ENCODE measurements around the gene SEZ6L.

DNA sequence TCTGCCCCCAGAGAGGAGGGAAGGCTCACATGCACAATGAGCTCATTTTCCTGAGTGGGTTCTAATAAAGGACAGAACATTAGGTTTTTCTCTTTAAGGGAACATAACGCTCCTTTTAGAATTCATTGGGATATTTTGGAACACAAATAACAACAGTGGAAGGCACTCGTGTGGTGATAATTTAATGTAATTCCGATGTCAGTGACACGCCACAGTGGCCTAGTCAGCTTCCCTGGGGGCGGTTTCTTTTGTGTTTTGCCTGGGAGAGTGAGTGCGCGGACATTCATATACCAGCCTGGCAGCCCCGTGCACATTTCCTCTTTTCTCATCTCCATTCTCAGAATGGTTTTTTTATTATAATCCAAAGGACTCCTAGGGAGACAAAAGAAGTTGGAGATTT is 41.1 kb downstream of the SEZ6L start:
- no peak for TF ChIP-seq CTCF (IDR thresholded peaks at IDR 0.05)
- TF ChIP-seq POLR2A (IDR thresholded peaks at IDR 0.05): no peak
